ENCODE data around the gene ASCL1. TPM values are rescaled to one million over a fixed set of nuclear protein-coding genes. Genes with fewer than 3 reads are reported as not detected.

Gene ASCL1
- total and polyA plus RNA-seq, 10 of the 15 experiments (the other 5 are each of a cell fraction or from before 2014, with no cell fraction given) = 10.6 to 61.1 (median 20.5) TPM

- intact Hi-C loops (cut with micrococcal nuclease; ENCODE audit: unreplicated experiment) = no loop called here
- ATAC-seq (no peak), DNase-seq (ENCODE audit: low read depth, low spot score) (no peak), FAIRE-seq (no peak)
- Histone ChIP-seq H3K4me1 (ENCODE audit: control insufficient read depth, insufficient read depth, low read length) (peaks cover 8% of the 10 kb centered on the region), H2AFZ (ENCODE audit: control insufficient read depth, low read depth, low read length) (no peak overlapping the region), H3K36me3 (ENCODE audit: control insufficient read depth in 2 of 2, insufficient read depth in 2 of 2, low read length in 1 of 2) (no peaks in the 10 kb centered on the region), H3K4me3 (no peak overlapping the region), H3K79me2 (ENCODE audit: control insufficient read depth, insufficient read depth, low read length) (no peaks in the 10 kb centered on the region), H3K4me2 (ENCODE audit: control insufficient read depth, insufficient read depth) (peak overlapping the region; percentile 53; the same call in 1 of the 2 replicates), H3K27ac (ENCODE audit: control insufficient read depth, insufficient read depth) (no peak overlapping the region), H3K9ac (ENCODE audit: control insufficient read depth, insufficient read depth, low read length) (no peak overlapping the region), H3K27me3 (replicated peaks in 1 of 2; ENCODE audit: control insufficient read depth in 2 of 2, insufficient read depth in 2 of 2, low read length in 1 of 2) (peaks cover 0 to 28% of the 10 kb centered on the region in 2 experiments; a peak in 2 of 4 replicates), H4K20me1 (ENCODE audit: control insufficient read depth, insufficient read depth) (no peaks in the 10 kb centered on the region), H3K9me3 (replicated peaks; ENCODE audit: control insufficient read depth, insufficient read depth, low read length) (peaks cover 8% of the 10 kb centered on the region)
- SMC1A ChIA-PET (ENCODE audit: uncharacterized antibody, unreplicated experiment) = interaction anchor here (1.0 to 5.9 kb wide), 18 partner anchors 8 to 587 kb away, joined by 3 to 39 read pairs (median 4); no protein-coding TSS in a partner anchor
- in situ Hi-C loops (cut with MboI) = no loop called here
- POLR2A ChIA-PET = interaction anchor here (0.5 to 3.0 kb wide), 7 partner anchors 9 to 541 kb away, joined by 3 to 16 read pairs (median 4); no protein-coding TSS in a partner anchor
- CTCF ChIA-PET = interaction anchor here (0.8 to 3.0 kb wide), 11 partner anchors 8 to 587 kb away, joined by 3 to 16 read pairs (median 4); no protein-coding TSS in a partner anchor
- WGBS (ENCODE audit: insufficient coverage, insufficient replicate concordance, low lambda C conversion rate, missing lambda C conversion rate) = 8% methylated on average over 19 of the region's 19 CpGs
- BruUV-seq (replicated peaks) = no TSS peak
- TF ChIP-seq PBX3 (IDR thresholded peaks at IDR 0.05; ENCODE audit: insufficient replicate concordance, low read depth, low read length) (no peak), MEF2A (IDR thresholded peaks at IDR 0.05; ENCODE audit: insufficient read depth, low read depth, low read length) (no peak), STAT3 (IDR thresholded peaks at IDR 0.05; ENCODE audit: low read depth, low read length) (no peak), GATAD2B (conservative IDR thresholded peaks at IDR 0.05; ENCODE audit: low read depth) (no peak), BMI1 (IDR thresholded peaks at IDR 0.05; ENCODE audit: borderline replicate concordance) (no peak), EP300 (IDR thresholded peaks at IDR 0.05; ENCODE audit: borderline replicate concordance in 1 of 2, control insufficient read depth in 1 of 2, low read depth in 2 of 2, low read length in 2 of 2) (no peak), PAX5 (IDR thresholded peaks at IDR 0.05; ENCODE audit: borderline replicate concordance, low read depth, low read length) (peak; percentile 88), KDM1A (IDR thresholded peaks at IDR 0.05; ENCODE audit: borderline replicate concordance) (no peak), SKIL (IDR thresholded peaks at IDR 0.05; ENCODE audit: low read depth, poor library complexity, severe bottlenecking) (no peak), SUZ12 (IDR thresholded peaks at IDR 0.05; ENCODE audit: unreplicated experiment) (peak; percentile 53), ESRRA (IDR thresholded peaks at IDR 0.05; ENCODE audit: low read length) (no peak)
- RAD21 ChIA-PET (ENCODE audit: unreplicated experiment) = interaction anchor here (0.6 to 5.6 kb wide), 13 partner anchors 9 to 546 kb away, joined by 3 to 54 read pairs (median 4); no protein-coding TSS in a partner anchor
Measured at GRCh38 chr12:102960766-102961465, 3.4 kb downstream of the ASCL1 start.
